ENCODE results near the gene DDX60.
"Not testable (repeated sequence)": the region's sequence is repeated elsewhere in the genome, so short reads cannot be mapped to it uniquely, and the experiment has no call there.

The DDX60 gene

GRCh38 chr4:168304744-168305459 lies 13.7 kb downstream of the DDX60 start:
- DNase-seq (ENCODE audit: low read depth in 3 of 3, low spot score in 1 of 3): no peak

- not testable (repeated sequence) for DNase-seq (ENCODE audit: low read depth in 3 of 3, low spot score in 1 of 3)
Observed at GRCh38 chr4:168303430-168303829, 15.1 kb downstream of the DDX60 start.

GRCh38 chr4:168293386-168293975 lies 25.1 kb downstream of the DDX60 start:
- DNase-seq (ENCODE audit: low read depth in 3 of 3, low spot score in 1 of 3): no peak

- DNase-seq (ENCODE audit: low read depth in 3 of 3, low spot score in 1 of 3): no peak
Observed at GRCh38 chr4:168291242-168291641, 27.3 kb downstream of the DDX60 start.

- DNase-seq (ENCODE audit: low read depth in 3 of 3, low spot score in 1 of 3): not testable (repeated sequence)
Observed at GRCh38 chr4:168285850-168286249, 32.7 kb downstream of the DDX60 start.

- no peak for DNase-seq (ENCODE audit: low read depth in 3 of 3, low spot score in 1 of 3)
Observed at GRCh38 chr4:168279556-168279955, 39.0 kb downstream of the DDX60 start.

- no peak for DNase-seq (ENCODE audit: low read depth in 3 of 3, low spot score in 1 of 3)
Observed at GRCh38 chr4:168275836-168276235, 42.7 kb downstream of the DDX60 start.

- DNase-seq (ENCODE audit: low read depth in 3 of 3, low spot score in 1 of 3): no peak
Observed at GRCh38 chr4:168274871-168275270, 43.7 kb downstream of the DDX60 start.

GRCh38 chr4:168273838-168274237 lies 44.7 kb downstream of the DDX60 start:
- no peak for DNase-seq (ENCODE audit: low read depth in 3 of 3, low spot score in 1 of 3)

- DNase-seq (ENCODE audit: low read depth in 3 of 3, low spot score in 1 of 3): no peak
Observed at GRCh38 chr4:168272488-168272887, 46.1 kb downstream of the DDX60 start.

- no peak for DNase-seq (ENCODE audit: low read depth in 3 of 3, low spot score in 1 of 3)
Observed at GRCh38 chr4:168269896-168270295, 48.7 kb downstream of the DDX60 start.

GRCh38 chr4:168265327-168265726 lies 53.2 kb downstream of the DDX60 start:
- no peak for DNase-seq (ENCODE audit: low read depth in 3 of 3, low spot score in 1 of 3)

- DNase-seq (ENCODE audit: low read depth in 3 of 3, low spot score in 1 of 3): no peak
Observed at GRCh38 chr4:168264903-168265302, 53.6 kb downstream of the DDX60 start.

- DNase-seq (ENCODE audit: low read depth in 3 of 3, low spot score in 1 of 3): no peak
Observed at GRCh38 chr4:168263039-168263438, 55.5 kb downstream of the DDX60 start.

GRCh38 chr4:168259096-168259495 lies 59.5 kb downstream of the DDX60 start:
- DNase-seq (ENCODE audit: low read depth in 3 of 3, low spot score in 1 of 3): no peak

- DNase-seq (ENCODE audit: low read depth in 3 of 3, low spot score in 1 of 3): no peak
Observed at GRCh38 chr4:168257768-168258167, 60.8 kb downstream of the DDX60 start.

GRCh38 chr4:168248176-168248710 lies 70.3 kb downstream of the DDX60 start:
- no peak for DNase-seq (ENCODE audit: low read depth in 3 of 3, low spot score in 1 of 3)

GRCh38 chr4:168247603-168248002 lies 70.9 kb downstream of the DDX60 start:
- DNase-seq (ENCODE audit: low read depth in 3 of 3, low spot score in 1 of 3): no peak

- DNase-seq (ENCODE audit: low read depth in 3 of 3, low spot score in 1 of 3): no peak
Observed at GRCh38 chr4:168241953-168242352, 76.6 kb downstream of the DDX60 start.

- no peak for DNase-seq (ENCODE audit: low read depth in 3 of 3, low spot score in 1 of 3)
Observed at GRCh38 chr4:168240821-168241220, 77.7 kb downstream of the DDX60 start.

GRCh38 chr4:168221301-168221700 lies 97.3 kb downstream of the DDX60 start:
- no peak for DNase-seq (ENCODE audit: low read depth in 3 of 3, low spot score in 1 of 3)

GRCh38 chr4:168220893-168221292 lies 97.7 kb downstream of the DDX60 start:
- no peak for DNase-seq (ENCODE audit: low read depth in 3 of 3, low spot score in 1 of 3)

GRCh38 chr4:168218645-168219044 lies 99.9 kb downstream of the DDX60 start:
- no peak for DNase-seq (ENCODE audit: low read depth in 3 of 3, low spot score in 1 of 3)
